ENCODE data around the gene ARSG. TPM values are rescaled to one million over a fixed set of nuclear protein-coding genes. Genes with fewer than 3 reads are reported as not detected.

ARSG gene
- total and polyA plus RNA-seq, 2 of the 13 experiments (the other 11 are each of a cell fraction or from before 2014, with no cell fraction given): 3.7 to 15.2 TPM

GRCh38 chr17:68377771-68378267 lies 86.5 kb downstream of the ARSG start (continued):
- TF ChIP-seq CERS6 (CRISPR knock-in tag; IDR thresholded peaks at IDR 0.05): no peak
- no peak for TF ChIP-seq ZNF598 (CRISPR knock-in tag; IDR thresholded peaks at IDR 0.05; ENCODE audit: borderline replicate concordance)
- TF ChIP-seq CBX5 (CRISPR knock-in tag; IDR thresholded peaks at IDR 0.05; ENCODE audit: borderline replicate concordance): no peak
- no peak for TF ChIP-seq SCMH1 (CRISPR knock-in tag; IDR thresholded peaks at IDR 0.05; ENCODE audit: borderline replicate concordance)
- TF ChIP-seq NFIC (IDR thresholded peaks at IDR 0.05; ENCODE audit: low read length): no peak
- no peak for TF ChIP-seq ZUFSP (CRISPR knock-in tag; IDR thresholded peaks at IDR 0.05; ENCODE audit: borderline replicate concordance)
- no peak for TF ChIP-seq CSRNP1 (CRISPR knock-in tag; IDR thresholded peaks at IDR 0.05)
- no peak for TF ChIP-seq MLLT10 (CRISPR knock-in tag; IDR thresholded peaks at IDR 0.05)
- 0 out of 2 replicates have a peak, but pooled peaks have one; percentile 7 for TF ChIP-seq NAIF1 (CRISPR knock-in tag; IDR thresholded peaks at IDR 0.05; ENCODE audit: borderline replicate concordance)
- TF ChIP-seq THYN1 (CRISPR knock-in tag; IDR thresholded peaks at IDR 0.05; ENCODE audit: borderline replicate concordance, low read depth): no peak
- TF ChIP-seq ZNF343 (CRISPR knock-in tag; IDR thresholded peaks at IDR 0.05): no peak
- TF ChIP-seq ZNF18 (CRISPR knock-in tag; IDR thresholded peaks at IDR 0.05; ENCODE audit: insufficient replicate concordance): no peak
- TF ChIP-seq KLF16 (CRISPR knock-in tag; IDR thresholded peaks at IDR 0.05): no peak; a peak in 1 of 4 replicates
- TF ChIP-seq NCOA5 (CRISPR knock-in tag; IDR thresholded peaks at IDR 0.05): no peak
- peak; percentile 33 for TF ChIP-seq RBM39 (IDR thresholded peaks at IDR 0.05; ENCODE audit: low read depth, low read length, poor library complexity, severe bottlenecking)
- TF ChIP-seq ZSCAN5A (CRISPR knock-in tag; IDR thresholded peaks at IDR 0.05; ENCODE audit: borderline replicate concordance): peak; percentile 72; the same call in 1 of the 2 replicates
- TF ChIP-seq TGIF2 (CRISPR knock-in tag; IDR thresholded peaks at IDR 0.05): no peak; the same call in 1 of the 2 replicates
- no peak; the same call in 1 of the 2 replicates for TF ChIP-seq IKZF5 (CRISPR knock-in tag; IDR thresholded peaks at IDR 0.05)
- TF ChIP-seq THRA (CRISPR knock-in tag; IDR thresholded peaks at IDR 0.05; ENCODE audit: borderline replicate concordance): peak; percentile 85
